SK-N-SH treated with all-trans-retinoic acid at 6 μM for 48 hours (cell line): ENCODE data around the gene TALDO1.

Source experiments
- ATAC-seq: fragments of 200-7000 bp; cut with Tn5 transposase; 3 replicates; pipeline ENCODE4 v1.9.1; 2020; ENCODE audit warnings: mild to moderate bottlenecking, moderate library complexity
- ARNTL ChIP-seq: fragments of 450-650 bp; formaldehyde crosslinking; IDR thresholded peaks from 2 replicates; pipeline ENCODE4 v1.5.0; 2020; ENCODE audit warnings: low read depth, mild to moderate bottlenecking, moderate library complexity, borderline replicate concordance
- CREB5 ChIP-seq: fragments of 250-450 bp; sonication (Bioruptor Pico); IDR thresholded peaks from 2 replicates; pipeline ENCODE4 v1.5.1; 2020; ENCODE audit warnings: low read depth, mild to moderate bottlenecking, moderate library complexity
- ESRRG ChIP-seq: fragments of 250-450 bp; sonication (Bioruptor Pico); IDR thresholded peaks from 2 replicates; pipeline ENCODE4 v1.6.1; 2021; ENCODE audit warnings: mild to moderate bottlenecking
- GLIS3 ChIP-seq: fragments of 250-450 bp; sonication (Bioruptor Pico); IDR thresholded peaks from 2 replicates; pipeline ENCODE4 v1.5.0; 2020; ENCODE audit warnings: mild to moderate bottlenecking, moderate library complexity
- OSR1 ChIP-seq: fragments of 250-450 bp; sonication (Bioruptor Pico); IDR thresholded peaks from 2 replicates; pipeline ENCODE4 v1.8.0; 2022; ENCODE audit warnings: moderate library complexity, mild to moderate bottlenecking, inconsistent platforms
- PATZ1 ChIP-seq: fragments of 250-450 bp; sonication (Bioruptor Pico); IDR thresholded peaks from 2 replicates; pipeline ENCODE4 v1.8.0; 2020; ENCODE audit warnings: mild to moderate bottlenecking, moderate library complexity, borderline replicate concordance
- POU6F1 ChIP-seq: fragments of 250-450 bp; sonication (Bioruptor Pico); IDR thresholded peaks from 2 replicates; pipeline ENCODE4 v1.8.0; 2021; ENCODE audit warnings: low read depth, mild to moderate bottlenecking, moderate library complexity, borderline replicate concordance
- PPARA ChIP-seq: fragments of 250-450 bp; sonication (Bioruptor Pico); IDR thresholded peaks from 2 replicates; pipeline ENCODE4 v1.5.0; 2020; ENCODE audit warnings: mild to moderate bottlenecking, borderline replicate concordance
- RARB ChIP-seq: fragments of 250-450 bp; sonication (Bioruptor Pico); IDR thresholded peaks from 2 replicates; pipeline ENCODE4 v1.8.0; 2021; ENCODE audit warnings: mild to moderate bottlenecking, moderate library complexity
- SNAI2 ChIP-seq: fragments of 250-450 bp; sonication (Bioruptor Pico); IDR thresholded peaks from 2 replicates; pipeline ENCODE4 v1.5.0; 2020; ENCODE audit warnings: mild to moderate bottlenecking, moderate library complexity
- TCF4 ChIP-seq: fragments of 250-450 bp; sonication (Bioruptor Pico); IDR thresholded peaks from 2 replicates; pipeline ENCODE4 v1.8.0; 2021; ENCODE audit warnings: mild to moderate bottlenecking, moderate library complexity, borderline replicate concordance
- TOX ChIP-seq: fragments of 250-450 bp; sonication (Bioruptor Pico); IDR thresholded peaks from 2 replicates; pipeline ENCODE4 v1.8.0; 2021; ENCODE audit warnings: mild to moderate bottlenecking, moderate library complexity, borderline replicate concordance
- TSHZ2 ChIP-seq: fragments of 250-450 bp; sonication (Bioruptor Pico); IDR thresholded peaks from 2 replicates; pipeline ENCODE4 v1.5.0; 2020; ENCODE audit warnings: mild to moderate bottlenecking, moderate library complexity
- ZC3H10 ChIP-seq: fragments of 250-450 bp; sonication (Bioruptor Pico); IDR thresholded peaks from 2 replicates; pipeline ENCODE4 v1.5.1; 2021; ENCODE audit warnings: mild to moderate bottlenecking, moderate library complexity
- ZFP30 ChIP-seq: fragments of 450-650 bp; formaldehyde crosslinking; IDR thresholded peaks from 2 replicates; pipeline ENCODE4 v1.5.0; 2022; ENCODE audit warnings: mild to moderate bottlenecking, moderate library complexity
- ZNF8 ChIP-seq: fragments of 450-650 bp; formaldehyde crosslinking; IDR thresholded peaks from 2 replicates; pipeline ENCODE4 v1.5.0; 2020; ENCODE audit warnings: mild to moderate bottlenecking, moderate library complexity
- TF ChIP-seq, protein P1 (sequence below): fragments of 250-450 bp; sonication (Bioruptor Pico); IDR thresholded peaks from 2 replicates; pipeline ENCODE4 v1.5.1; 2021; ENCODE audit warnings: mild to moderate bottlenecking, moderate library complexity

The TALDO1 gene

GRCh38 chr11:723120-723883 lies 24.0 kb upstream of the TALDO1 start (continued):
- no peak for TF ChIP-seq TSHZ2 (CRISPR knock-in tag)
- no peak for TF ChIP-seq OSR1 (CRISPR knock-in tag)

GRCh38 chr11:724049-724777 lies 23.1 kb upstream of the TALDO1 start:
- TF ChIP-seq GLIS3, result no peak
- TF ChIP-seq ARNTL (CRISPR knock-in tag), result no peak
- no peak for TF ChIP-seq PPARA (CRISPR knock-in tag)
- TF ChIP-seq POU6F1 (CRISPR knock-in tag), result no peak
- TF ChIP-seq, protein P1, sequence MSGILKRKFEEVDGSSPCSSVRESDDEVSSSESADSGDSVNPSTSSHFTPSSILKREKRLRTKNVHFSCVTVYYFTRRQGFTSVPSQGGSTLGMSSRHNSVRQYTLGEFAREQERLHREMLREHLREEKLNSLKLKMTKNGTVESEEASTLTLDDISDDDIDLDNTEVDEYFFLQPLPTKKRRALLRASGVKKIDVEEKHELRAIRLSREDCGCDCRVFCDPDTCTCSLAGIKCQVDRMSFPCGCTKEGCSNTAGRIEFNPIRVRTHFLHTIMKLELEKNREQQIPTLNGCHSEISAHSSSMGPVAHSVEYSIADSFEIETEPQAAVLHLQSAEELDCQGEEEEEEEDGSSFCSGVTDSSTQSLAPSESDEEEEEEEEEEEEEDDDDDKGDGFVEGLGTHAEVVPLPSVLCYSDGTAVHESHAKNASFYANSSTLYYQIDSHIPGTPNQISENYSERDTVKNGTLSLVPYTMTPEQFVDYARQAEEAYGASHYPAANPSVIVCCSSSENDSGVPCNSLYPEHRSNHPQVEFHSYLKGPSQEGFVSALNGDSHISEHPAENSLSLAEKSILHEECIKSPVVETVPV (CRISPR knock-in tag), result no peak
- no peak for TF ChIP-seq PATZ1 (CRISPR knock-in tag)
- TF ChIP-seq ZC3H10 (CRISPR knock-in tag), result no peak
- no peak for TF ChIP-seq OSR1 (CRISPR knock-in tag)
- no peak for TF ChIP-seq ESRRG
- TF ChIP-seq TOX (CRISPR knock-in tag), result no peak
- TF ChIP-seq, all 23 proteins: peak for 0
- no peak for ATAC-seq

DNA sequence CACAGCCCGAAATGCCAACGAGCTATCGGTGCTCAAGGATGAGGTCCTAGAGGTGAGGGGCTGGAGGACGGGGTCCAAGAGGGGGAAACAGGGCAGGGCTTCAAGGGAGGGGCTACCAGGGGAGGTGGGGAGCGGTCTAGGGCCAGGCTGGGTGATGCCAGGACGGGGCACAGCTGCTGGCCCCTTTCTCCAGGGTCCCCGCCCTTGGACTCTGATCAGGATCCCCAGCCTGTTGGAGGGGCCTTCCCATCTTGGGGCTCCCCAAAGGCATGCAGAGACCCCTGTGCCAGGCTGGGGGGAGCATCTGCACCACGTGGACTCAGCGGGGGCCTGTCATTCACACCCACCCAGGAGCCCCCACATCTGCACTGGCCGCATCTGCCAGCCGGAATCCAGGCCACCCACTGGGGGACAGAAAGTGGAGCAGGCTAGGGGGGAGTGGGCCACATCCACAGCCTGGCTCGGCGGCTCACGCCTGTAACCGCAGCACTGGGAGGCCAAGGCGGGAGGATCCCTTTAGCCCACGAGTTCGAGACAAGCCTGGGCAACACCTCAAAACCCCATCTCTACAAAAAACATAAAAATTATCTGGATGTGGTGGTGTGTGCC lies 22.4 kb upstream of the TALDO1 start:
- ATAC-seq, result no peak
- TF ChIP-seq TSHZ2 (CRISPR knock-in tag), result no peak
- no peak for TF ChIP-seq ZFP30 (CRISPR knock-in tag)

DNA sequence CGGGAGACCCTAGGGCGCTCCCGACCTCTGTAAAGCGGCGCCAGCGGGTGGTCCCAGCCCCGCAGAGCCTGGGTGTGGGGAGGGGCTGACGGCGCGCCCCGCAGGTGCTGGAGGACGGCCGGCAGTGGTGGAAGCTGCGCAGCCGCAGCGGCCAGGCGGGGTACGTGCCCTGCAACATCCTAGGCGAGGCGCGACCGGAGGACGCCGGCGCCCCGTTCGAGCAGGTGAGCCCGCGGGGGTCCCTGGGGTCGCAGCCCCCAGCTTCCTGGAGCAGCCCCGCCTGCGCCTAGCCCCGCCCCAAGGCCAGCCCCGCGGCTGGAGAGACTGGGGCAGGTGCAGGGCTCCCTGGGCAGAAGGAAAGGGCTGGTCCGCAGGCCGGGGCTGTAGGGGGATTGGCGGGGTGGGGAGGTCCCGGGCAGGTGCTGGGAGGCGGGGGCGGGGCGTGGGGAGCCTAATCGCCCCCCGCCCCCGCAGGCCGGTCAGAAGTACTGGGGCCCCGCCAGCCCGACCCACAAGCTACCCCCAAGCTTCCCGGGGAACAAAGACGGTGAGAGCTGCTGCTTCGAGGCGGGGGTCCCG lies 21.6 kb upstream of the TALDO1 start:
- TF ChIP-seq GLIS3, result no peak
- TF ChIP-seq ZFP30 (CRISPR knock-in tag), result no peak
- TF ChIP-seq RARB, result no peak
- no peak for TF ChIP-seq ARNTL (CRISPR knock-in tag)
- TF ChIP-seq TCF4 (CRISPR knock-in tag), result no peak
- TF ChIP-seq SNAI2 (CRISPR knock-in tag), result no peak
- no peak for TF ChIP-seq TOX (CRISPR knock-in tag)
- TF ChIP-seq CREB5 (CRISPR knock-in tag), result no peak
- no peak for TF ChIP-seq ZNF8 (CRISPR knock-in tag)
- ATAC-seq, result no peak
